Measurements from ENCODE around the gene IGFL4. TPM values are rescaled to one million over a fixed set of nuclear protein-coding genes. Genes with fewer than 3 reads are reported as not detected.
A peak's percentile ranks its signal among the peaks of the same experiment; 100 is the strongest.

IGFL4 gene
- total and polyA plus RNA-seq, 2 of the 13 experiments (the other 11 are each of a cell fraction or from before 2014, with no cell fraction given), result 1.2 to 1.4 TPM

DNA sequence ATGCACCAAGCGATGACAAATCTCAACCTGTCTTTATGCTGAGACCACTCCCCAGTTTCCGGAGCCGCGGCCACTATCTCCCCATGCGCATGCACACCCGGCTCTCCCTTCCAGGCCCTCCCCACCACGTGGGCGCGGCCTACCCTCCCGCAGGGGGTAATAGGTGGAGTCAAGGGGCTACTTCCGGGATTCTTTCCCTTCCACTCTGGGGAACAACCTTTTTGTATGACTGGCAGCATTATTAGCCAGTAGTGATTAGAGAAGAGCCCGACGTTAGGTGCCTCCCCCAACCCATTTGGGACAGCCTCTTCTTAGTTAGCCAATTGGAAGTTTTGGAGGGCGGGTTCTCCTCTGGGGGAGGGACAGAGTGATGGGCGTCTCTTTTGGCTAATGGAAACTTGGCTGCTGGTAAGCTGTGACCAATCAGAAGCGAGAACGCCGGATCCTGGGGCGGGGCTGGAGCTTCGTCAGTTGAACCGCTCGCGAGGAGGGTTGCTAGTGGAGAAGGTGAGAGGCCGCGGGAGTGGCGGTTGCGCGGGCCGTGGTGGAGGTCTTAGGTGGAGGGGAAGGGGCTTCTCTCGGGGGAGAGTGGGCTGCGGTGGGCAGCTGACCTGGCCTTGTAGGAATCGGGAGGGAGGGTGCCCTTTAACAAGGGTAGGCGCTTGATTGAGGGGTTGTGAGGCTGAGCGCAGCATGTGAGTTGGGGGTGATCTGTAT lies 45.6 kb downstream of the IGFL4 start, which contains the start of gene CCDC61 (continued):
- TF ChIP-seq, protein P1, sequence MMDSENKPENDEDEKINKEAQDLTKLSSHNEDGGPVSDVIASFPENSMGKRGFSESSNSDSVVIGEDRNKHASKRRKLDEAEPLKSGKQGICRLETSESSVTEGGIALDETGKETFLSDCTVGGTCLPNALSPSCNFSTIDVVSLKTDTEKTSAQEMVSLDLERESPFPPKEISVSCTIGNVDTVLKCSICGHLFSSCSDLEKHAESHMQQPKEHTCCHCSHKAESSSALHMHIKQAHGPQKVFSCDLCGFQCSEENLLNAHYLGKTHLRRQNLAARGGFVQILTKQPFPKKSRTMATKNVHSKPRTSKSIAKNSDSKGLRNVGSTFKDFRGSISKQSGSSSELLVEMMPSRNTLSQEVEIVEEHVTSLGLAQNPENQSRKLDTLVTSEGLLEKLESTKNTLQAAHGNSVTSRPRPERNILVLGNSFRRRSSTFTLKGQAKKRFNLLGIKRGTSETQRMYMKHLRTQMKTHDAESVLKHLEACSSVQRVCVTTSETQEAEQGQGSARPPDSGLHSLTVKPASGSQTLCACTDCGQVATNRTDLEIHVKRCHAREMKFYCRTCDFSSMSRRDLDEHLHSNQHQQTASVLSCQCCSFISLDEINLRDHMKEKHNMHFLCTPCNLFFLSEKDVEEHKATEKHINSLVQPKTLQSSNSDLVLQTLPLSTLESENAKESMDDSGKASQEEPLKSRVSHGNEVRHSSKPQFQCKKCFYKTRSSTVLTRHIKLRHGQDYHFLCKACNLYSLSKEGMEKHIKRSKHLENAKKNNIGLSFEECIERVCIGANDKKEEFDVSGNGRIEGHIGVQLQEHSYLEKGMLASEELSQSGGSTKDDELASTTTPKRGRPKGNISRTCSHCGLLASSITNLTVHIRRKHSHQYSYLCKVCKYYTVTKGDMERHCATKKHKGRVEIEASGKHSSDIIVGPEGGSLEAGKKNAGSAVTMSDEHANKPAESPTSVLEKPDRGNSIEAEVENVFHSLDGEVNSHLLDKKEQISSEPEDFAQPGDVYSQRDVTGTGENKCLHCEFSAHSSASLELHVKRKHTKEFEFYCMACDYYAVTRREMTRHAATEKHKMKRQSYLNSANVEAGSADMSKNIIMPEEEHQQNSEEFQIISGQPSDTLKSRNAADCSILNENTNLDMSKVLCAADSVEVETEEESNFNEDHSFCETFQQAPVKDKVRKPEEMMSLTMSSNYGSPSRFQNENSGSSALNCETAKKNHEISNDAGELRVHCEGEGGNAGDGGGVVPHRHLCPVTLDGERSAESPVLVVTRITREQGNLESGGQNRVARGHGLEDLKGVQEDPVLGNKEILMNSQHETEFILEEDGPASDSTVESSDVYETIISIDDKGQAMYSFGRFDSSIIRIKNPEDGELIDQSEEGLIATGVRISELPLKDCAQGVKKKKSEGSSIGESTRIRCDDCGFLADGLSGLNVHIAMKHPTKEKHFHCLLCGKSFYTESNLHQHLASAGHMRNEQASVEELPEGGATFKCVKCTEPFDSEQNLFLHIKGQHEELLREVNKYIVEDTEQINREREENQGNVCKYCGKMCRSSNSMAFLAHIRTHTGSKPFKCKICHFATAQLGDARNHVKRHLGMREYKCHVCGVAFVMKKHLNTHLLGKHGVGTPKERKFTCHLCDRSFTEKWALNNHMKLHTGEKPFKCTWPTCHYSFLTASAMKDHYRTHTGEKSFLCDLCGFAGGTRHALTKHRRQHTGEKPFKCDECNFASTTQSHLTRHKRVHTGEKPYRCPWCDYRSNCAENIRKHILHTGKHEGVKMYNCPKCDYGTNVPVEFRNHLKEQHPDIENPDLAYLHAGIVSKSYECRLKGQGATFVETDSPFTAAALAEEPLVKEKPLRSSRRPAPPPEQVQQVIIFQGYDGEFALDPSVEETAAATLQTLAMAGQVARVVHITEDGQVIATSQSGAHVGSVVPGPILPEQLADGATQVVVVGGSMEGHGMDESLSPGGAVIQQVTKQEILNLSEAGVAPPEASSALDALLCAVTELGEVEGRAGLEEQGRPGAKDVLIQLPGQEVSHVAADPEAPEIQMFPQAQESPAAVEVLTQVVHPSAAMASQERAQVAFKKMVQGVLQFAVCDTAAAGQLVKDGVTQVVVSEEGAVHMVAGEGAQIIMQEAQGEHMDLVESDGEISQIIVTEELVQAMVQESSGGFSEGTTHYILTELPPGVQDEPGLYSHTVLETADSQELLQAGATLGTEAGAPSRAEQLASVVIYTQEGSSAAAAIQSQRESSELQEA (CRISPR knock-in tag; IDR thresholded peaks at IDR 0.05; ENCODE audit: not compliant biosample characterization), result no peak
- no peak; the same call in 1 of the 2 replicates for TF ChIP-seq IKZF5 (CRISPR knock-in tag; IDR thresholded peaks at IDR 0.05)
- TF ChIP-seq, protein P2, sequence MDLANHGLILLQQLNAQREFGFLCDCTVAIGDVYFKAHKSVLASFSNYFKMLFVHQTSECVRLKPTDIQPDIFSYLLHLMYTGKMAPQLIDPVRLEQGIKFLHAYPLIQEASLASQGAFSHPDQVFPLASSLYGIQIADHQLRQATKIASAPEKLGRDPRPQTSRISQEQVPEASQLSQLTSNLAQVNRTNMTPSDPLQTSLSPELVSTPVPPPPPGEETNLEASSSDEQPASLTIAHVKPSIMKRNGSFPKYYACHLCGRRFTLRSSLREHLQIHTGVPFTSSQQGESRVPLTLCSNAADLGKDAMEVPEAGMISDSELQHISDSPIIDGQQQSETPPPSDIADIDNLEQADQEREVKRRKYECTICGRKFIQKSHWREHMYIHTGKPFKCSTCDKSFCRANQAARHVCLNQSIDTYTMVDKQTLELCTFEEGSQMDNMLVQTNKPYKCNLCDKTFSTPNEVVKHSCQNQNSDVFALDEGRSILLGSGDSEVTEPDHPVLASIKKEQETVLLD (CRISPR knock-in tag; IDR thresholded peaks at IDR 0.05; ENCODE audit: low read depth), result no peak
- TF ChIP-seq ZNF12 (CRISPR knock-in tag; IDR thresholded peaks at IDR 0.05), result no peak
- TF ChIP-seq KDM1A (CRISPR knock-in tag; IDR thresholded peaks at IDR 0.05), result no peak
- TF ChIP-seq ZBTB3 (CRISPR knock-in tag; IDR thresholded peaks at IDR 0.05; ENCODE audit: borderline replicate concordance, low read depth), result no peak
- TF ChIP-seq SOX13 (IDR thresholded peaks at IDR 0.05), result no peak
- TF ChIP-seq SOX13 (CRISPR knock-in tag; conservative IDR thresholded peaks at IDR 0.05 in 1 of 2, IDR thresholded peaks at IDR 0.05 in 1 of 2), result no peak
- TF ChIP-seq, protein P3, sequence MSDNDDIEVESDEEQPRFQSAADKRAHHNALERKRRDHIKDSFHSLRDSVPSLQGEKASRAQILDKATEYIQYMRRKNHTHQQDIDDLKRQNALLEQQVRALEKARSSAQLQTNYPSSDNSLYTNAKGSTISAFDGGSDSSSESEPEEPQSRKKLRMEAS (IDR thresholded peaks at IDR 0.05), result peak; percentile 94
- TF ChIP-seq, protein P4, sequence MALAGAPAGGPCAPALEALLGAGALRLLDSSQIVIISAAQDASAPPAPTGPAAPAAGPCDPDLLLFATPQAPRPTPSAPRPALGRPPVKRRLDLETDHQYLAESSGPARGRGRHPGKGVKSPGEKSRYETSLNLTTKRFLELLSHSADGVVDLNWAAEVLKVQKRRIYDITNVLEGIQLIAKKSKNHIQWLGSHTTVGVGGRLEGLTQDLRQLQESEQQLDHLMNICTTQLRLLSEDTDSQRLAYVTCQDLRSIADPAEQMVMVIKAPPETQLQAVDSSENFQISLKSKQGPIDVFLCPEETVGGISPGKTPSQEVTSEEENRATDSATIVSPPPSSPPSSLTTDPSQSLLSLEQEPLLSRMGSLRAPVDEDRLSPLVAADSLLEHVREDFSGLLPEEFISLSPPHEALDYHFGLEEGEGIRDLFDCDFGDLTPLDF (CRISPR knock-in tag; IDR thresholded peaks at IDR 0.05), result no peak
- no peak for TF ChIP-seq ZNF446 (CRISPR knock-in tag; IDR thresholded peaks at IDR 0.05)
- TF ChIP-seq ZNF597 (CRISPR knock-in tag; IDR thresholded peaks at IDR 0.05), result no peak
- TF ChIP-seq SETDB1 (CRISPR knock-in tag; IDR thresholded peaks at IDR 0.05; ENCODE audit: borderline replicate concordance), result no peak
- TF ChIP-seq HOXA7 (CRISPR knock-in tag; IDR thresholded peaks at IDR 0.05), result no peak
- no peak for TF ChIP-seq FOXK2 (IDR thresholded peaks at IDR 0.05)
